Stimulated activated CD8-positive, alpha-beta memory T cell treated with anti-CD3 and anti-CD28 coated beads, Interleukin-4, amount 100 ng/mL, for 4 hours (primary cell): ENCODE data around the gene XKR3.
"Not testable (repeated sequence)": the region's sequence is repeated elsewhere in the genome, so short reads cannot be mapped to it uniquely, and the experiment has no call there.

Experiments
- DNase-seq, 2 donors: peaks; one replicate each; pipeline ENCODE4 v3.0.0-alpha.2; 2020; ENCODE audit warnings: low read depth in 2 of 2, low spot score in 1 of 2

XKR3 gene

GRCh38 chr22:16824716-16825687 is at the start of gene XKR3:
Gene XKR3, minus strand, starts transcription at chr22:16825411. Its CDS starts 17,338 bp downstream, at chr22:16808073.
- no peak for DNase-seq

GRCh38 chr22:16869640-16870039 is 44.4 kb upstream of the XKR3 start:
- not testable (repeated sequence) for DNase-seq

- DNase-seq, result no peak
These were observed 41.0 kb upstream of the XKR3 start for GRCh38 chr22:16866167-16866566.

GRCh38 chr22:16856851-16857250 is 31.6 kb upstream of the XKR3 start:
- DNase-seq, result not testable (repeated sequence)

GRCh38 chr22:16854631-16855030 is 29.4 kb upstream of the XKR3 start:
- DNase-seq, result no peak

- not testable (repeated sequence) for DNase-seq
These were observed 26.2 kb upstream of the XKR3 start for GRCh38 chr22:16851268-16851996.

GRCh38 chr22:16847271-16847670 is 22.1 kb upstream of the XKR3 start:
- DNase-seq, result no peak

GRCh38 chr22:16845881-16846280 is 20.7 kb upstream of the XKR3 start:
- no peak for DNase-seq

GRCh38 chr22:16845465-16845864 is 20.3 kb upstream of the XKR3 start:
- DNase-seq, result no peak

GRCh38 chr22:16844529-16844928 is 19.3 kb upstream of the XKR3 start:
- DNase-seq, result no peak

GRCh38 chr22:16838073-16838472 is 12.9 kb upstream of the XKR3 start:
- no peak for DNase-seq

GRCh38 chr22:16834971-16835370 is 9.8 kb upstream of the XKR3 start:
- DNase-seq, result no peak

- DNase-seq, result no peak
These were observed 6.0 kb upstream of the XKR3 start for GRCh38 chr22:16831257-16831656.

GRCh38 chr22:16829985-16830384 is 4.8 kb upstream of the XKR3 start:
- no peak for DNase-seq

GRCh38 chr22:16828876-16829275 is 3.7 kb upstream of the XKR3 start:
- DNase-seq, result no peak

GRCh38 chr22:16827506-16827905 is 2.3 kb upstream of the XKR3 start:
- DNase-seq, result no peak

GRCh38 chr22:16819249-16819648 is 6.0 kb downstream of the XKR3 start:
- DNase-seq, result no peak

- DNase-seq, result no peak
These were observed 6.7 kb downstream of the XKR3 start for GRCh38 chr22:16818538-16818937.

- no peak for DNase-seq
These were observed 10.1 kb downstream of the XKR3 start for GRCh38 chr22:16815073-16815472.

- no peak for DNase-seq
These were observed 14.9 kb downstream of the XKR3 start for GRCh38 chr22:16810188-16810802.

GRCh38 chr22:16808744-16809143 is 16.5 kb downstream of the XKR3 start:
- DNase-seq, result no peak

- DNase-seq, result no peak
These were observed 18.1 kb downstream of the XKR3 start for GRCh38 chr22:16807109-16807508.
